GM19238 (cell line): Measurements from ENCODE around the gene MOB3B.
"Not testable (repeated sequence)": the region's sequence is repeated elsewhere in the genome, so short reads cannot be mapped to it uniquely, and the experiment has no call there.

Source experiments
- DNase-seq: peaks from one replicate; pipeline ENCODE4 v3.0.0; 2011; ENCODE audit warnings: low spot score; ENCODE audit not compliant: insufficient read length

Gene MOB3B

GRCh38 chr9:27518809-27519208 lies 10.8 kb downstream of the MOB3B start:
- no peak for DNase-seq

GRCh38 chr9:27518006-27518405 lies 11.6 kb downstream of the MOB3B start:
- no peak for DNase-seq

- DNase-seq = no peak
These were observed 15.1 kb downstream of the MOB3B start for GRCh38 chr9:27514551-27514950.

- DNase-seq = no peak
These were observed 17.8 kb downstream of the MOB3B start for GRCh38 chr9:27511771-27512170.

- no peak for DNase-seq
These were observed 18.8 kb downstream of the MOB3B start for GRCh38 chr9:27510780-27511179.

- no peak for DNase-seq
These were observed 22.6 kb downstream of the MOB3B start for GRCh38 chr9:27506981-27507380.

- DNase-seq = no peak
These were observed 23.9 kb downstream of the MOB3B start for GRCh38 chr9:27505744-27506161.

- DNase-seq = no peak
These were observed 25.4 kb downstream of the MOB3B start for GRCh38 chr9:27504259-27504658.

GRCh38 chr9:27503623-27504022 lies 26.0 kb downstream of the MOB3B start:
- no peak for DNase-seq

GRCh38 chr9:27500902-27501301 lies 28.7 kb downstream of the MOB3B start:
- not testable (repeated sequence) for DNase-seq

- DNase-seq = no peak
These were observed 30.2 kb downstream of the MOB3B start for GRCh38 chr9:27499451-27499850.

GRCh38 chr9:27497883-27498417 lies 31.7 kb downstream of the MOB3B start:
- no peak for DNase-seq

GRCh38 chr9:27496135-27496504 lies 33.5 kb downstream of the MOB3B start:
- DNase-seq = no peak

- DNase-seq = no peak
These were observed 34.0 kb downstream of the MOB3B start for GRCh38 chr9:27495480-27496134.

- DNase-seq = no peak
These were observed 38.5 kb downstream of the MOB3B start for GRCh38 chr9:27491154-27491553.

GRCh38 chr9:27489087-27489876 lies 40.3 kb downstream of the MOB3B start:
- peak; percentile 23 for DNase-seq

- DNase-seq = no peak
These were observed 41.7 kb downstream of the MOB3B start for GRCh38 chr9:27487927-27488326.

GRCh38 chr9:27487128-27487640 lies 42.4 kb downstream of the MOB3B start:
- no peak for DNase-seq

GRCh38 chr9:27485158-27485557 lies 44.5 kb downstream of the MOB3B start:
- DNase-seq = peak; percentile 16

GRCh38 chr9:27483576-27483975 lies 46.0 kb downstream of the MOB3B start:
- DNase-seq = no peak

- no peak for DNase-seq
These were observed 46.9 kb downstream of the MOB3B start for GRCh38 chr9:27482709-27483108.

GRCh38 chr9:27478322-27478721 lies 51.3 kb downstream of the MOB3B start:
- no peak for DNase-seq
